HG02870 (cell line): ENCODE results near the gene PIF1.
"Not testable (repeated sequence)": the region's sequence is repeated elsewhere in the genome, so short reads cannot be mapped to it uniquely, and the experiment has no call there.

Experiments used
- ATAC-seq: cut with Tn5 transposase; IDR thresholded peaks from one replicate; pipeline ENCODE4 v1.9.1; 2021; ENCODE audit warnings: mild to moderate bottlenecking, moderate library complexity; ENCODE audit not compliant: unreplicated experiment

Gene PIF1

DNA sequence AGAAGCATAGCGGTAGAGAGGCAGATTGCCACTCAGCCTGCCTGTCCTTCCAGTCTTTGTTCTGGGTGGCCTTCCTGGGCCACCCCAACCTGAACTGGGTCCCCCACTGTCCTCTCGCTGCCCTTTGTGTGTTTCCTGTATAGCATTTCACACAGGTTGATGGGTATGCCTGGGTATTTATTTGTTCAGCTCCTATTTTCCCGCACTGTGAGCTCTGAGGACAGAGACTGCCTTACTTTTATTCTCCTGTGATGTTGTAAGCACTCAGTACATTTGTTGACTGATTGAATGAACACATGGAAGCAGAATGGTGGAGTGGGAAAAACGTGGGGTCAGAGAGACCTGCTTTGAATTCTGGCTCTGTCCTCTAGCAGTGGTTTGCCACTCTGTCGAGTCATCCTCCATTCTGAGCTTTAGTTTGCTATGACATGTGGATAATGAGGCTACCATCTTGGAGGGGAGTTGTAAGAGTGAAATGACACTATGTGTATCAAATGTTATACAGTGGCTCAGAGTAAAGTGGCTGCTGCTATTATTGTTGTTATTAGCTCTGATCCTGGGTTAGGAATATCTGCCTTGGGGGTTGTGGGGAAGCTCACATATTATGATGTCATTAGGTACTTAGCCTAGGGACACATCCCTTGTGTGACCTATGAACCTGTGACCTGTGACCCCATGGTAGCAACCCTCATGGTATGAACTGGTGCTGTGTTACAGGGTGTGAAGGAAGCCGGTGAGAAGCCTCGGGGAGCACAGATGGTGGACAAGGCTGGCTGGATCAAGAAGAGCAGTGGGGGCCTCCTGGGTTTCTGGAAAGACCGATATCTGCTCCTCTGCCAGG is 22.6 kb upstream of the PIF1 start:
- no peak for ATAC-seq

DNA sequence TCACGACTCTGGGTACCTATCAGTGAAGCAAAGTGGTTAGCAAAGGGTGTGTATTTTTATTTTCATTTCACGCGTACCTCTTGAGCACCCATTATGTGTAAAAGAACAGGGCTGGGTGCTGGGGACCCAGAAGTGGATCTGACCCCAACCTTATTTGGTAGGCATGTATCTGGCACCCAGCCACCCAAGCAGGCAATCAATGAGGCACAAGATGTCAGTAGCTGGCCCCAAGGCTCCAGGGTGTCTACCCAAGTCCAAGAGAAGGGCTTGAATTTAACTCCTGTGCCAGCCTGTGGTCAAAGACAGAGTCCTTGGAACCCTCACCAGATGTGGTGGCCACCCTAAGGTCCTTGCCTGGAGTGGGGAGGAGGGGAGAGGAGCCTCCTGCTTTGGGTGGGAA is 22.0 kb upstream of the PIF1 start:
- ATAC-seq, result no peak

- no peak for ATAC-seq
Measured at GRCh38 chr15:64847016-64847415, 21.6 kb upstream of the PIF1 start.

GRCh38 chr15:64845831-64846595 is 20.6 kb upstream of the PIF1 start:
- no peak for ATAC-seq

DNA sequence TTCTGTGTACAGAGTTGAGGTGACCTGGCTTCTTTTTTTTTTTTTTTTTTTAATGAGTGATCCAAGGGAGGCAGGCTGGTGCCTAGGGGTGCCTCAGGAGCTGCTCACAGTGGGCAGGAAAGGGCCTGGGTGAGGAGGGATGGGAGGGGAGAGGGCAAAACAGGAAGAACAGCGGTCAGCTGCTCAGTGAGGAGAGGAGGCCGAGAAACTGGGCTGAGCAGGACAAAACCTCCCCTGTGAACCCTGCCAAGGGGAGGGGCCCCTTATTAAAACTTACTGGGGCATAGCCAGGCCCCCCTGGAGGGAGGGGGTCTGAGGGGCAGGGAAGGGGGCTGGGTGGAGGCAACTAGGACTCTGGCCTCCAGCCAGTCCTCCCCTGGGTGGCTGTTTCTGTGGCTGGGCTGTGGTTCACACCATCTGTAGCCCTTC is 19.8 kb upstream of the PIF1 start:
- no peak for ATAC-seq

- ATAC-seq, result no peak
Measured at GRCh38 chr15:64844576-64845145, 19.2 kb upstream of the PIF1 start.

DNA sequence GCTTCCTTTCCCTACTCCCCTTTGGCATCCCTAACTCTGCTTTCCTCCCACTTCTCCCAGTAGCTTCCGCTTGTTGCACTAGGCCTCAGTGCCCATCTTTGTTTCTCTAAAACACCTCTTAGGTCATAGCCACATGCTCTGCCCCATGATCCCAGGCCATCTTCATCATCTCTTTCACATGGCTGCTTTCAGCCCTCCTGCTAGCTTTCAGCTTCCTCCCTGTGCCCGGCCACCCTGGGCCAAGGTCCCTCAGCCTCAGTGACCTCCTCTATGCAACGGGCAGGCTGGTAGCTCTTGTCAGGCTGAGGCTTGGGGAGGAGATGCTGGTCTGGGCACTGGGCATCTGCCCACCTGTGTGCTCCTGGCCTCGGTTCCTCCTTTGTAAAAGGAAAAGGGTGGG is 18.5 kb upstream of the PIF1 start:
- no peak for ATAC-seq

- ATAC-seq, result no peak
Measured at GRCh38 chr15:64842986-64843561, 17.6 kb upstream of the PIF1 start.

DNA sequence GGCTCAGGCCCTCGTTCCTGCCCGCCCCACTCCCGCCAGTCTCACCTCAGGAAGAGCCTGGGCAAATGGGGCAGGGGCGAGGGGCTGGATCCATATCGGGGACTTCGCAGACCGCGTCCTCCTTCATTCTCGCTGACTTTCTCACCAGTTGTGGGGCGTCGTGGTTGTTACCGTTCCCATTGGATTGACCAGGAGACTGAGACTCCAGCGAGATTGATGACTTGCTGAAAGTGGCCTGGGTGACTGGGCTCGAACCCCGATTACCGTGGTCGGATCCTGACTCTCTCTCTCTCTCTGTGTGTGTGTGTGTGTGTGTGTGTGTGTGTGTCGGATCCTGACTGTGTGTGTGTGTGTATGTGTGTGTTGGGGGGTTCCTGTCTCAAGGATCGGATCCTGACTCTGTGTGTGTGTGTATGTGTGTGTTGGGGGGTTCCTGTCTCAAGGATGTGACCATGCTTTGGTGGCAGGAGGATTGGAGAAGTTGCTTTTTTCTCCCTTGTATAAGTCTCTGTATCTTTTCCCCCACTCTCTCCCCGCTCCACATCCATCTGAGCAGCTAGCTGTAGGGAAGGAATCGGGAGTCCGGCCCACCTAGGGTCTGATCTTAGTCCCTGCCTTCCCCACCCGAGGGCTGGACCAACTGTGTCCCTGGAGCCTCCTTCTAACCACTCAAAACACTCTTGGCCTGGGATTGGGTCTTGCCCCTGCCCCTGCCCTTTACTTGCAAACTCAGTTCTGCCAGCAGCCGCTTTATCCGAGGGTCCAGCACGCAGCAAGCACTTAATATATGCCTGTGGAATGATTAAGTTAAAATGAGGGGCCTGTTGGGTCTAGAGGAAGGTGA is 16.9 kb upstream of the PIF1 start:
- ATAC-seq, result no peak

DNA sequence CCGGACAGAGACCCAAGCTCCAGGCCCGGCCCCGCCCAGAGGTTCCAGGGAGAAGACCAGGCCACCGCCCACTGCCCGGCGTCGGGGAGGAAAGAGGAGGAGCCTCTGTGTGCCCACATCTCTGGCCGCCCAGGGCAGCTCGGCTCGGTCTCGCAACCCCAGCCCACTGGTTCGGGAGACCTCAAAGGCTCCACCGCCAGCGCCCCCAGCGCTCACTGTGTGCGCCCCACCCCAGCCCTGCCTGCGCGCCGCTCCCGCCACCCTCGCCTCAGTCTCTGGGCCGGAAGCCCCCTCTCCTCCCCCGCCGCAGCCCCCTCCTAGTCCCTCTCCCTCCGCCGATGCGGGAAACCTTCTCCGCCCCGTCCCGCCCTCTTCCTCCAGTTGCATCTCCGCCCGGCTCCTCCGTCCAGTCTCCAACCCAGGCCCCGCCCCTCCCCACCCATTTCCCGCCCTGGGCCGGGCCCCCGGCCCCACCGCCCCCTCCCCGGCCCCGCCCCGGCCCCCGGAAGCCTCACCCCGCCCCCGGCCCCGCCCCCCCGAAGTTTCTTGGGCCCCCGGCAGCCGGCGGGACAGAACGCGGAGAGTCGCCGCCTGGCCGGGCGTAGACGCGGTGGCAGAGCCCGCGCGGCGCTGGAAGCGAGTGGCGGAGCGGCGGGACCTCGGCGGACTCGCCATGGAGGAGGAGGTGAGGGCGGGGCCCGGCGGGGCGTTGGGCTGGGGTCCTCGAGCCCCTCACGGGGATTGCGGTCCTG is 16.1 kb upstream of the PIF1 start, which contains the start of gene PLEKHO2:
PLEKHO2 (plus strand) TSS at position 572 of the 752 bp plus-strand sequence; CDS start at position 674, 102 bp downstream.
- ATAC-seq, result peak; percentile 50

GRCh38 chr15:64841060-64841343 is 15.6 kb upstream of the PIF1 start:
- no peak for ATAC-seq

DNA sequence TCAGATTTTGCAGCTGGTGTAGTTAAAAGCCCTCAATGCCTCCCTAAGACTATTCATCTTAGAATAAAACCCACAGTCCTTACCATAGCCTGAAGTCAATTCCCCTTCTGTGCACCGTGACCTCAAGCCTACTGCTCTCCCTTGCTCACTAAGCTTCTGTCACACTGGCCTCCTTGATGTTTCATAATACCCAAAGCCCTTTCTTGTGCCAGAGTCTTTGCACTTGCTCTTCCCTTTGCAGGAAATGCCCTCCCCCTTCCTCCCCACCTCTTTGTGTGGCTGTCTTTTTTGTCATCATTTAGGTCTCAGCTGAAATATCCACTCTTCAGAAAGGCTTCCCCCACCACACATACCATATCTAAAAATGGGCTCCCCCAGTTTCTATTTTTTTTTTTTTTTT is 12.1 kb upstream of the PIF1 start:
- ATAC-seq, result no peak

DNA sequence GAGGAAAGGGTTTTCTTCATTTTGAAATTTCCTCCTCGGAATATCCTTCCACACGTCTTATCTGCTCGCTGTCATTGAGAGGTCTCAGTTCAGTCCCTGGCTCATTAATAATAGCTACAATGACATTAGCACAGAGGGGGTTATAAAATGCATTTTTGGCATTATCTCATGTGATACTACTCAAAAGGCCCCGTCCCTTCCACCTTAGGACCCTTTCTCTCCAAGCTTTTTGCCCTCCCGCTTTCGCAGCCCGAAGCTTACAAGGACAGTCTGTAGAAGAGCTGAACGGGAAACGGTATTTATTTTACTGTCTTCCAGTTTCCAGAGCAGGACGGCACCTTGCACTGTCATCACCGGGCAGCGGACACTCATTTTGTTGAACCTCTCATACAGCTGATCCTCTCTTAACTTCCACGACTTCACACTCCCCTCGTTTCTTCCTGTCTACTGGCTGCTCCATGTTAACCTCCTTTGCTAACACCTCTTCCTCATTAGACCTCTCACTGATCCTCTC is 10.6 kb upstream of the PIF1 start:
- ATAC-seq, result no peak

DNA sequence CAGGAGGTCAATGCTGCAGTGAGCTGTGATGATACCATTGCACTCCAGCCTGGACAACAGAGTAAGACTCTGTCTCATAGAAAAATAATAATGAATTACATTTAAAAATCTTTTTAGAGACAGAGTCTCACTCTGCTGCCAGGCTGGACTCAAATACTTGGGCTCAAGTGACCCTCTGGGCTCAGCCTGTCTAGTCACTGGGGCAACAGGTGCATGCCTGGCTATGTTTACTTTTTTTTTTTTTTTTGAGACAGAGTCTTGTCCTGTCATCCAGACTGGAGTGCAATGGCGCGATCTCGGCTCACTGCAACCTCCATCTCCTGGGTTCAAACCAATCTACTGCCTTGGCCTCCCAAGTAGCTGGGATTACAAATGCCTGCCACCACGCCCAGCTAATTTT is 8.2 kb upstream of the PIF1 start:
- no peak for ATAC-seq

GRCh38 chr15:64828985-64829384 is 3.5 kb upstream of the PIF1 start:
- ATAC-seq, result no peak

GRCh38 chr15:64824929-64825430 is 467 bp downstream of the PIF1 start:
- peak; percentile 5 for ATAC-seq

GRCh38 chr15:64816452-64816851 is 9.0 kb downstream of the PIF1 start:
- no peak for ATAC-seq

GRCh38 chr15:64814965-64815364 is 10.5 kb downstream of the PIF1 start:
- not testable (repeated sequence) for ATAC-seq

DNA sequence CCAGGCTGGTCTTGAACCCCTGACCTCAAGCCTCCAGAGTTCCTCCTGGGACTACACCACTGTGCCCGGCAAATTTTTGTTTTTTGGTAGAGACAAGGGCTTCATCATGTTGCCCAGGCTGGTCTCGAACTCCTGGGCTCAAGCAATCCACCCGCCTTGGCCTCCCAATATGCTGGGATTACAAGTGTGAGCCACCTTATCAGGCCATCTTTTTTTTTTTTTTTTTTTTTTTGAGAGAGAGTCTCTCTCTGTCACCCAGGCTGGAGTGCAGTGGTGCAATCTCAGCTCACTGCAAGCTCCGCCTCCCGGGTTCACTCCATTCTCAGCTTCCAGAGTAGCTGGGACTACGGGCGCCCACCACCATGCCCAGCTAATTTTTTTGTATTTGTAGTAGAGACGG is 11.2 kb downstream of the PIF1 start:
- not testable (repeated sequence) for ATAC-seq

GRCh38 chr15:64813075-64813474 is 12.4 kb downstream of the PIF1 start:
- ATAC-seq, result no peak
